Naive thymus-derived CD8-positive, alpha-beta T cell (primary cell): ENCODE measurements around the gene LYVE1. TPM values are rescaled to one million over a fixed set of nuclear protein-coding genes. Genes with fewer than 3 reads are reported as not detected.

Experiments used
- ATAC-seq, 2 donors: fragments of 150-1000 bp; cut with Tn5 transposase in 1 of 2; sonication (Bioruptor Pico), chemical (Tn5 transposase) in 1 of 2; 1 replicate in 1 of 2; 2 replicates in 1 of 2; pipeline ENCODE4 v1.10.0; 2021; ENCODE audit warnings: mild to moderate bottlenecking in 2 of 2, moderate library complexity in 2 of 2
- POLR2A ChIA-PET: fragments of 350-600 bp; sonication (Branson Sonifier 250); formaldehyde crosslinking; loops from one replicate; lab custom pipeline; 2021; ENCODE audit warnings: antibody characterized with exemption; lab: Charles Lee
- DNase-seq, 10 donors: peaks; one replicate each; pipeline versions ENCODE4 v3.0.0 to v3.0.0-alpha.2; 2020 to 2022
- H3K27ac Mint-ChIP-seq, 10 donors: one replicate each; pipeline ENCODE4 v1.8.0; 2020 to 2022; ENCODE audit warnings: mild to moderate bottlenecking in 10 of 10, mixed read lengths in 10 of 10, moderate library complexity in 4 of 10, inconsistent platforms in 1 of 10
- H3K27me3 Mint-ChIP-seq, 5 donors: one replicate each; pipeline ENCODE4 v1.8.0; 2021 to 2022; ENCODE audit warnings: mixed read lengths in 5 of 5
- H3K36me3 Mint-ChIP-seq, 3 donors: one replicate each; pipeline ENCODE4 v1.8.0; 2020 to 2022; ENCODE audit warnings: mixed read lengths in 3 of 3, mild to moderate bottlenecking in 2 of 3, inconsistent platforms in 1 of 3
- H3K4me1 Mint-ChIP-seq, 4 donors: one replicate each; pipeline ENCODE4 v1.8.0; 2021 to 2022; ENCODE audit warnings: mixed read lengths in 4 of 4
- H3K4me3 Mint-ChIP-seq, 10 donors: one replicate each; pipeline ENCODE4 v1.8.0; 2020 to 2022; ENCODE audit warnings: mild to moderate bottlenecking in 10 of 10, mixed read lengths in 10 of 10, moderate library complexity in 6 of 10, inconsistent platforms in 1 of 10
- H3K9me3 Mint-ChIP-seq, 9 donors: one replicate each; pipeline ENCODE4 v1.8.0; 2020 to 2022; ENCODE audit warnings: mixed read lengths in 9 of 9, mild to moderate bottlenecking in 3 of 9, inconsistent platforms in 1 of 9, moderate library complexity in 1 of 9
- polyA plus RNA-seq, 3 donors: library from polyadenylated mRNA; unstranded; fragments of 300-500 nt; fragmentation: Illumina TruSeq; gene quantifications; one replicate each; pipeline ENCODE4 v1.2.3, GENCODE V29; 2021
- total RNA-seq, 8 experiments: library from RNA in 2 of 8; stranded (reverse) in 2 of 8; gene quantifications; one replicate each; pipeline ENCODE4 v1.2.3 and lab custom pipeline; 2021 to 2026

Gene LYVE1
- total RNA-seq, result not detected
- not detected for polyA plus RNA-seq
- total RNA-seq (lab: John Stamatoyannopoulos, UW), result 0 reads per million in 6 experiments

- no peak for DNase-seq
- ATAC-seq, result no peak
- Mint-ChIP-seq H3K27ac (no peak within 1 kb of the TSS), H3K9me3 (no peaks in the 10 kb centered on the region), H3K4me1 (peaks cover 0 to 16% (median under 1%) of the 10 kb centered on the region in 4 donors), H3K27me3 (peaks cover 0 to 11% (median 0%) of the 10 kb centered on the region in 5 donors), H3K36me3 (no peaks in the 10 kb centered on the region), H3K4me3 (no peak within 1 kb of the TSS)
- POLR2A ChIA-PET, result no interaction called here
Observed at GRCh38 chr11:10568486-10568941, at the start of gene LYVE1. Gene LYVE1 (minus strand): TSS chr11:10568665. CDS start chr11:10568532, 133 bp downstream.

- Mint-ChIP-seq H3K4me3 (peak overlapping the region in 1 of 10 donors; percentile 40), H3K27ac (peak overlapping the region in 2 of 10 donors; percentile 9 to 22)
Observed at GRCh38 chr11:10617551-10617950, 49.1 kb upstream of the LYVE1 start.

GRCh38 chr11:10611979-10612862, 43.8 kb upstream of the LYVE1 start:
- H3K4me1 Mint-ChIP-seq, result peaks cover 0 to 49% (median 0%) of the 10 kb centered on the region in 4 donors
- POLR2A ChIA-PET, result no interaction called here
- peaks cover 0 to 24% (median 10%) of the 10 kb centered on the region in 5 donors for H3K27me3 Mint-ChIP-seq
- DNase-seq, result no peak
- no peak for ATAC-seq
- H3K9me3 Mint-ChIP-seq, result peaks cover 0 to 20% (median 8%) of the 10 kb centered on the region in 9 donors
- H3K36me3 Mint-ChIP-seq, result peaks cover 0 to 5% (median 0%) of the 10 kb centered on the region in 3 donors
- H3K27ac Mint-ChIP-seq, result peak overlapping the region in 1 of 10 donors; percentile 57
- H3K4me3 Mint-ChIP-seq, result no peak overlapping the region

More at GRCh38 chr11:10617551-10617950, 49.1 kb upstream of the LYVE1 start:
- no peak for ATAC-seq
- Mint-ChIP-seq H3K4me1 (peaks cover 0 to 32% (median under 1%) of the 10 kb centered on the region in 4 donors), H3K27me3 (peaks cover 0 to 4% (median 0%) of the 10 kb centered on the region in 5 donors), H3K36me3 (no peaks in the 10 kb centered on the region), H3K9me3 (peaks cover 0 to 16% (median 4%) of the 10 kb centered on the region in 9 donors)
- POLR2A ChIA-PET, result no interaction called here
- DNase-seq, result no peak

- H3K27ac Mint-ChIP-seq, result peak overlapping the region in 1 of 10 donors; percentile 57
- ATAC-seq, result no peak
- peaks cover 0 to 31% (median 15%) of the 10 kb centered on the region in 5 donors for H3K27me3 Mint-ChIP-seq
Observed at GRCh38 chr11:10609636-10610035, 41.2 kb upstream of the LYVE1 start.

GRCh38 chr11:10608584-10608983, 40.1 kb upstream of the LYVE1 start:
- peaks cover 0 to 71% (median 1%) of the 10 kb centered on the region in 4 donors for H3K4me1 Mint-ChIP-seq
- DNase-seq (no peak), ATAC-seq (no peak)
- POLR2A ChIA-PET, result no interaction called here
- H3K9me3 Mint-ChIP-seq, result peaks cover 0 to 11% (median 8%) of the 10 kb centered on the region in 9 donors
- peaks cover 0 to 5% (median 0%) of the 10 kb centered on the region in 3 donors for H3K36me3 Mint-ChIP-seq
- H3K27me3 Mint-ChIP-seq, result peaks cover 0 to 31% (median 15%) of the 10 kb centered on the region in 5 donors
- H3K4me3 Mint-ChIP-seq, result peak overlapping the region in 1 of 10 donors; percentile 8
- H3K27ac Mint-ChIP-seq, result peak overlapping the region in 1 of 10 donors; percentile 62

More at GRCh38 chr11:10609636-10610035, 41.2 kb upstream of the LYVE1 start:
- Mint-ChIP-seq H3K4me1 (peaks cover 0 to 68% (median 0%) of the 10 kb centered on the region in 4 donors), H3K4me3 (no peak overlapping the region), H3K36me3 (peaks cover 0 to 5% (median 0%) of the 10 kb centered on the region in 3 donors), H3K9me3 (peaks cover 0 to 20% (median 8%) of the 10 kb centered on the region in 9 donors)
- POLR2A ChIA-PET, result no interaction called here
- no peak for DNase-seq

GRCh38 chr11:10607462-10608132, 39.1 kb upstream of the LYVE1 start:
- peak overlapping the region in 1 of 10 donors; percentile 83 for H3K27ac Mint-ChIP-seq
- H3K27me3 Mint-ChIP-seq, result peaks cover 0 to 31% (median 15%) of the 10 kb centered on the region in 5 donors
- peaks cover 0 to 73% (median 1%) of the 10 kb centered on the region in 4 donors for H3K4me1 Mint-ChIP-seq
- peak overlapping the region in 1 of 10 donors; percentile 25 for H3K4me3 Mint-ChIP-seq
- H3K36me3 Mint-ChIP-seq, result peaks cover 0 to 5% (median 0%) of the 10 kb centered on the region in 3 donors
- DNase-seq, result no peak
- POLR2A ChIA-PET, result no interaction called here
- H3K9me3 Mint-ChIP-seq, result peaks cover 0 to 7% (median 4%) of the 10 kb centered on the region in 9 donors
- ATAC-seq, result no peak

- Mint-ChIP-seq H3K27ac (peak overlapping the region in 2 of 10 donors; percentile 46 to 83), H3K27me3 (peaks cover 0 to 26% (median 10%) of the 10 kb centered on the region in 5 donors), H3K36me3 (peaks cover 0 to 4% (median 0%) of the 10 kb centered on the region in 3 donors), H3K4me3 (peak overlapping the region in 2 of 10 donors; percentile 35 to 55), H3K4me1 (peaks cover 0 to 71% (median 1%) of the 10 kb centered on the region in 4 donors), H3K9me3 (peaks cover 0 to 5% (median 0%) of the 10 kb centered on the region in 9 donors)
- DNase-seq (no peak), ATAC-seq (peak in 1 of 2 donors; percentile 39)
- POLR2A ChIA-PET, result interaction anchor here (1.0 kb wide), 1 partner anchor 64 kb away, joined by 3 read pairs; no protein-coding TSS in a partner anchor
Observed at GRCh38 chr11:10606536-10607208, 38.2 kb upstream of the LYVE1 start.

- Mint-ChIP-seq H3K36me3 (no peaks in the 10 kb centered on the region), H3K27ac (peak overlapping the region in 1 of 10 donors; percentile 83), H3K4me1 (peaks cover 0 to 72% (median 2%) of the 10 kb centered on the region in 4 donors), H3K9me3 (no peaks in the 10 kb centered on the region), H3K27me3 (peaks cover 0 to 26% (median 8%) of the 10 kb centered on the region in 5 donors), H3K4me3 (peak overlapping the region in 1 of 10 donors; percentile 55)
- POLR2A ChIA-PET, result interaction anchor here (1.0 kb wide), 1 partner anchor 64 kb away, joined by 3 read pairs; no protein-coding TSS in a partner anchor
- no peak for DNase-seq
- ATAC-seq, result no peak
Observed at GRCh38 chr11:10605941-10606381, 37.5 kb upstream of the LYVE1 start.

GRCh38 chr11:10604798-10605197, 36.3 kb upstream of the LYVE1 start:
- peaks cover 0 to 24% (median 6%) of the 10 kb centered on the region in 5 donors for H3K27me3 Mint-ChIP-seq
- H3K36me3 Mint-ChIP-seq, result no peaks in the 10 kb centered on the region
- peaks cover 0 to 67% (median 2%) of the 10 kb centered on the region in 4 donors for H3K4me1 Mint-ChIP-seq
- H3K27ac Mint-ChIP-seq, result peak overlapping the region in 1 of 10 donors; percentile 23
- peak overlapping the region in 1 of 10 donors; percentile 55 for H3K4me3 Mint-ChIP-seq
- H3K9me3 Mint-ChIP-seq, result no peaks in the 10 kb centered on the region
- DNase-seq, result no peak
- POLR2A ChIA-PET, result no interaction called here
- ATAC-seq, result no peak

- POLR2A ChIA-PET, result no interaction called here
- Mint-ChIP-seq H3K4me1 (peaks cover 0 to 65% (median 2%) of the 10 kb centered on the region in 4 donors), H3K36me3 (no peaks in the 10 kb centered on the region), H3K27ac (peak overlapping the region in 1 of 10 donors; percentile 23), H3K4me3 (no peak overlapping the region), H3K9me3 (no peaks in the 10 kb centered on the region), H3K27me3 (peaks cover 0 to 24% (median 6%) of the 10 kb centered on the region in 5 donors)
- no peak for ATAC-seq
- no peak for DNase-seq
Observed at GRCh38 chr11:10604340-10604748, 35.9 kb upstream of the LYVE1 start.

- no peak overlapping the region for H3K27ac Mint-ChIP-seq
- H3K4me3 Mint-ChIP-seq, result no peak overlapping the region
- H3K9me3 Mint-ChIP-seq, result no peaks in the 10 kb centered on the region
- ATAC-seq (no peak), DNase-seq (no peak)
- H3K36me3 Mint-ChIP-seq, result no peaks in the 10 kb centered on the region
- H3K27me3 Mint-ChIP-seq, result peaks cover 0 to 24% (median 6%) of the 10 kb centered on the region in 5 donors
- H3K4me1 Mint-ChIP-seq, result peaks cover 0 to 62% (median 2%) of the 10 kb centered on the region in 4 donors
- POLR2A ChIA-PET, result no interaction called here
Observed at GRCh38 chr11:10603721-10604297, 35.3 kb upstream of the LYVE1 start.
